DND-41 (cell line): ENCODE results near the gene NRXN3.

Experiments
- CTCF ChIP-seq: IDR thresholded peaks from 2 replicates; pipeline ENCODE4 v1.5.1; 2012; ENCODE audit warnings: borderline replicate concordance, low read length, moderate library complexity, mild to moderate bottlenecking; ENCODE audit not compliant: poor library complexity, severe bottlenecking; ENCODE audit errors: extremely low read depth
- EZH2 ChIP-seq: IDR thresholded peaks from 3 replicates; pipeline ENCODE4 v1.6.1; 2012; ENCODE audit warnings: borderline replicate concordance, low read depth, mild to moderate bottlenecking, moderate library complexity, low read length, inconsistent platforms; ENCODE audit not compliant: severe bottlenecking

GRCh38 chr14:78341827-78342389, 171.7 kb downstream of the NRXN3 start:
- TF ChIP-seq CTCF (no peak), EZH2 (no peak)
